Stimulated activated naive CD8-positive, alpha-beta T cell treated with anti-CD3 and anti-CD28 coated beads, Interleukin-15, Interleukin-2, amounts not matched to agents 100 ng/mL and 50 ng/mL, for 24 hours (primary cell): ENCODE data around the gene RRP1.

Experiments
- H3K27ac Mint-ChIP-seq: one replicate; pipeline ENCODE4 v1.8.0; 2021; ENCODE audit warnings: mild to moderate bottlenecking, mixed read lengths
- H3K27me3 Mint-ChIP-seq: one replicate; pipeline ENCODE4 v1.8.0; 2021; ENCODE audit warnings: mixed read lengths
- H3K36me3 Mint-ChIP-seq: one replicate; pipeline ENCODE4 v1.8.0; 2021; ENCODE audit warnings: low read depth, mixed read lengths
- H3K4me1 Mint-ChIP-seq: one replicate; pipeline ENCODE4 v1.8.0; 2021; ENCODE audit warnings: low read depth, mixed read lengths
- H3K4me3 Mint-ChIP-seq: one replicate; pipeline ENCODE4 v1.8.0; 2021; ENCODE audit warnings: mild to moderate bottlenecking, mixed read lengths
- H3K9me3 Mint-ChIP-seq: one replicate; pipeline ENCODE4 v1.8.0; 2021; ENCODE audit warnings: mixed read lengths

Gene RRP1, protein sequence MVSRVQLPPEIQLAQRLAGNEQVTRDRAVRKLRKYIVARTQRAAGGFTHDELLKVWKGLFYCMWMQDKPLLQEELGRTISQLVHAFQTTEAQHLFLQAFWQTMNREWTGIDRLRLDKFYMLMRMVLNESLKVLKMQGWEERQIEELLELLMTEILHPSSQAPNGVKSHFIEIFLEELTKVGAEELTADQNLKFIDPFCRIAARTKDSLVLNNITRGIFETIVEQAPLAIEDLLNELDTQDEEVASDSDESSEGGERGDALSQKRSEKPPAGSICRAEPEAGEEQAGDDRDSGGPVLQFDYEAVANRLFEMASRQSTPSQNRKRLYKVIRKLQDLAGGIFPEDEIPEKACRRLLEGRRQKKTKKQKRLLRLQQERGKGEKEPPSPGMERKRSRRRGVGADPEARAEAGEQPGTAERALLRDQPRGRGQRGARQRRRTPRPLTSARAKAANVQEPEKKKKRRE

DNA sequence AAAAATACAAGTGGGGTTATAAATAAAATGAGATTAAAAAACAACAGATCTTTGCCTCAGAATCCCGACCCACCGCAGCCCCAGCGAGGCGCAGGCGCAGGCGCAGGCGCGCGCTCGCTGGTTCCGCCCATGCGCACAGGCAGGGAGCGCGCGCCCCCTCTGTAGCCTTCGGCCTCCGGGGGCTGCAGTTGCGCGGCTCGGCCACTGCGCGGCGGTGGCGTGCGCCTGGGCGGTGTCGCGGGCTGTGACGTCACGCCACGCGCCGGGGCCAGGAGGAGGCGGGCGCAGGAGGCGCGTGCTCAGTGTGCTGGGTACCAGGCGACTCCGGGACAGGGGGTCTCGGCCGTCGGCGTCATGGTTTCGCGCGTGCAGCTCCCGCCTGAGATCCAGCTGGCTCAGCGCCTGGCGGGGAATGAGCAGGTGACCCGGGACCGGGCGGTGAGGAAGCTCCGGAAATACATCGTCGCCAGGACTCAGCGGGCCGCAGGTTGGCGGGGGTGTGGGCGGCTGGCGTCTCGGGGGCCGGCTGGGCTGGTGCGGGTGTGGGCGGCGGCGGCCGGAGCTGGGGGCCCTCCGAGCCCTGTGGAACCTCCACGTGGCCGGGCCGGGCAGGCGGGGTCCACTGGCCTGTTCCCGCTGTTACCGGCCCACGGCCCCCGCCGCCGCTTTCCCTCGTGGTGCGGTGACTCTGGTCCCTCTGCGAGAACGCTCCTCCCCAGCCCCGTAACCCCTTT is at the start of gene RRP1:
Gene RRP1 (plus strand): TSS at position 302 of the 734 bp plus-strand sequence. CDS start 53 bp downstream, at position 355.
- Mint-ChIP-seq H3K4me1 (peaks cover 29% of the 10 kb centered on the region), H3K36me3 (peaks cover 38% of the 10 kb centered on the region), H3K27ac (peak within 1 kb of the TSS; percentile 98), H3K9me3 (no peaks in the 10 kb centered on the region), H3K4me3 (peak within 1 kb of the TSS; percentile 99), H3K27me3 (no peaks in the 10 kb centered on the region)

DNA sequence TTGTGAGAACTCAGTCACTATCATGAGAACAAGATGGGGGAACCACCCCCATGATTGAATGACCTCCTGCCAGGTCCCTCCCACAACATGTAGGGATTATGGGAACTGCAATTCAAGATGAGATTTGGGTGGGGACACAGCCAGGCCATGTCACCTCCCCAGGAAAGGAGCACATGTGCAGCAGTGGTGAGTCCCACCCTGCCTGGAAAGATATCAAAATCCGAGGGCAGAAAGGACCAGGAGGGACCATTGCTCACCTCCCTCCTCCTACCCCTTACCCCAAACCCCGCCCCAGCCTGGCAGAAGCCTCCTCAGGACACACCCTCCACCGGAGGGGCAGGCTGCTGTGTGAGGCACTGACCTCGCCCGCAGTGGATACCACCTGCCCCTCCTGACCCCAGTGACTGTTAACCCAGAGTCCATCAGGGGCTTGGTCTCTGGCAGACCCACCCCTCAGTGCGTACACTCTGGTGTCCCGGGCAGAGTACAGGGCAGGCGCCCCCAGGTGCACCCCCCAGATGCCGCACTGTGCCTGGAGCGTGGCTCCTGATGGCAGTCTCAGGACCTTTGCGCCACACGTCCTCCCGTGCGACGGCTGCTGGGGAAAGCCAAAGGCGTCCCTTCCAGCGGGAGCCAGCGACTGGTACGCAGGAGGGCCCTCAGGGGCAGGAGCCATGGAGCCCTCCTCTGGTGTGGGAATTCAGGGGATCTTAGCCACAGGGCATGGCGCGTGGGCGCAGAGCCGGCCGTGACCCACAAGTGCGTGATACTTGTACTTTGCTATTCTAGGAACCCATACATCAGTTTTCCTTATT is 49.5 kb upstream of the RRP1 start:
- peaks cover 4% of the 10 kb centered on the region for H3K4me1 Mint-ChIP-seq
- H3K27ac Mint-ChIP-seq, result no peak overlapping the region
- no peaks in the 10 kb centered on the region for H3K9me3 Mint-ChIP-seq
- peaks cover 16% of the 10 kb centered on the region for H3K36me3 Mint-ChIP-seq
- H3K27me3 Mint-ChIP-seq, result no peaks in the 10 kb centered on the region
- H3K4me3 Mint-ChIP-seq, result no peak overlapping the region

DNA sequence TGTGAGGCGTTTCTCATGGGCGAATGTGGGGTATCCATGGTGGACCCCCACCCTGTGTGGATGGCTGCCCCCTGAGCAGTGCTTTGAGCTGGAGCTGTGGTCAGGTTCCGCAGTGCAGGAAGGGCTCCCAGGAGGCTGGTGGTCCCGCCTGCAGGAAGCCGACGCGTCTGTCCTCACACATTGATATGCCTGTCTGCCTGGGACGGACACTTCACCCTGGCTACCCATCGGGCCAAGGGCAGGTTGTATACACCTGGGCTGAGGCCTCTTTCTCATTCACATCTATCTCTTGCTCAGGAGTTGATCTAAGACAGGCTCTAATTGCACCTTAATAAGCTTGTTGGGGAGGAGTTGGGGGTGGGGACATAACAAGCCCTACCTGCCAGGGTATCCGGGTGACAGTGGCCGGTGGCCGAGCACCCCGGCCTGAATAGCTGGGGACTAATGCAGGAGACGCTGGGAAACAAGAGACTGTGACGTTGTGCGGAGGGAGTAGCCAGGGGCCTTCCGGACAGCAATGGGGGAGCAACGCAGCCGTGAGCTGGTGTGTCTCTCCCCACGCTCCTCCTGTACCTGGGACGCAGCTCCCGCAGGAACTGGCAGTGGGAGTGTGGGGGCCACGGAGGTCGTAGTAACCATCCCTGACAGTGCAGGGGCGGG is 48.8 kb upstream of the RRP1 start:
- peaks cover 22% of the 10 kb centered on the region for H3K36me3 Mint-ChIP-seq
- H3K27me3 Mint-ChIP-seq, result no peaks in the 10 kb centered on the region
- no peaks in the 10 kb centered on the region for H3K9me3 Mint-ChIP-seq
- no peak overlapping the region for H3K27ac Mint-ChIP-seq
- H3K4me1 Mint-ChIP-seq, result no peaks in the 10 kb centered on the region
- H3K4me3 Mint-ChIP-seq, result no peak overlapping the region

DNA sequence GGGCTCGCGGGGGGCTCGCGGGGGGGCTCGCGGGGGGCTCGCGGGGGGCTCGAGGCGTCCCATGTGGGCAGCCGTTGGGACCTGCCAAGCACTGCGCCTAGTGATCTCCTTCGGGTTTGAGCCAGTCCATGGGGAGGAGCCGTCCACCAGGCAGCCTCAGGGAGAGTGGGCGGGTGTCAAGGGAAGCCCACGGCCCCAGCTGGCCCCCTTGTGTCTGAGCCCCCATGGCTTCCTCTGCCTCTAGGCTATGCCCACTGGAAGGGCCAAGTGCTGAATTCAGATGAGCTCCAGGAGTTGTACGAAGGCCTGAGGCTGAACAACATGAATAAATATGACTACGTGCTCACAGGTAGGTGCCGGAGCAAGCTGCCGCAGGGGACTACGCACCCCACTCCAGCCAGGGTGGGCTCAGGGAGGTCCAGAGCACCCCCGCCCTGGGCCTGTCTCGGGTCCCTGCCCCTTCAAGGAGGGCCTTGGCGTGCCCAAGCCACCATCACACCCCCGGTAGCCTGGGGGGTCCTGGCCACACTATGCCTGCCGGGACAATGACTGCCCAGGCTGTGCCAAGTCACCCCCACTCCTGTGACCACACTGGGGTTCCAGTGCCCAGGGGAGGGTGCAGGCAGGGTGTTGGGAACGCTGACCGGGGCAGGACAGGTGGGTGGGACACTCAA is 47.8 kb upstream of the RRP1 start:
- Mint-ChIP-seq H3K4me1 (no peaks in the 10 kb centered on the region), H3K9me3 (no peaks in the 10 kb centered on the region), H3K27me3 (no peaks in the 10 kb centered on the region), H3K4me3 (no peak overlapping the region), H3K36me3 (peaks cover 25% of the 10 kb centered on the region), H3K27ac (no peak overlapping the region)

DNA sequence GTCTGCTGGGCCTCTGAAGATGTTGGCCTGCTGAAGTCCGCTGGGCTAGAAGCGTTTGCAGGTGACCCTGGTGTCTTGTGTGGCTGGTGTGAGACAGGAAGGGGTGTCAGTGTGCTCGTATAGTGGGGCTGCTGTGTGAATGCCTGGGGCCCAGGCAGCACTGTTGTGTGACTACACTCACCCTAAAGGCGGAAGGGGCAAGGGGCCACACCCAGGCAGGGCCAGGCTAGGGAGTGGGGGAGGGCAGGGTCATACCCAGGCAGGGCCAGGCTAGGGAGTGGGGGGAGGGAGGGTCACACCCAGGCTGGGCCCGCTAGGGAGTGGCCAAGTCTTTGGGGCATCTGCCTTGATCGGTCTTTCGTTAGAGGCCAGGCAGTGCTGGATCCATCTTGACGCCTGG is 45.4 kb upstream of the RRP1 start:
- no peaks in the 10 kb centered on the region for H3K27me3 Mint-ChIP-seq
- H3K4me1 Mint-ChIP-seq, result no peaks in the 10 kb centered on the region
- no peaks in the 10 kb centered on the region for H3K9me3 Mint-ChIP-seq
- H3K36me3 Mint-ChIP-seq, result peaks cover 35% of the 10 kb centered on the region
- H3K27ac Mint-ChIP-seq, result no peak overlapping the region
- no peak overlapping the region for H3K4me3 Mint-ChIP-seq

DNA sequence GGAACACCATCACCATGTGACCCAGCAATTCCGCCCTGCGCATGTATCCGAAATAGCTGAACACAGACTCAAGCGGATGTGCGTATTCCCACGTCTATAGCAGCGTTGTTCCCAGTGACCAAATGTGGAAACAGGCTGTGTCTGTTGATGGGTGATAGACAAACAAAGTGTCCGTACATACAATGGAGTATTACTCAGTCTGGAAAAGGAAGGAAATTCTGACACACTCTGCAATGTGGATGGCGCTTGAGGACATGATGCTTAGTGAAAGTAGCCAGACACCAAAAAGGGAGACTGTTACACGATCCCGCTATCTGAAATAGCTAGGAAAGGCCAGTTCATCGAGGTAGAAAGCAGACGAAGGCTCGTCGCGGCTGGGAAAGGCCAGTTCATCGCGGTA is 44.7 kb upstream of the RRP1 start:
- Mint-ChIP-seq H3K9me3 (no peaks in the 10 kb centered on the region), H3K27me3 (no peaks in the 10 kb centered on the region), H3K4me1 (no peaks in the 10 kb centered on the region), H3K27ac (no peak overlapping the region), H3K4me3 (no peak overlapping the region), H3K36me3 (peaks cover 30% of the 10 kb centered on the region)

DNA sequence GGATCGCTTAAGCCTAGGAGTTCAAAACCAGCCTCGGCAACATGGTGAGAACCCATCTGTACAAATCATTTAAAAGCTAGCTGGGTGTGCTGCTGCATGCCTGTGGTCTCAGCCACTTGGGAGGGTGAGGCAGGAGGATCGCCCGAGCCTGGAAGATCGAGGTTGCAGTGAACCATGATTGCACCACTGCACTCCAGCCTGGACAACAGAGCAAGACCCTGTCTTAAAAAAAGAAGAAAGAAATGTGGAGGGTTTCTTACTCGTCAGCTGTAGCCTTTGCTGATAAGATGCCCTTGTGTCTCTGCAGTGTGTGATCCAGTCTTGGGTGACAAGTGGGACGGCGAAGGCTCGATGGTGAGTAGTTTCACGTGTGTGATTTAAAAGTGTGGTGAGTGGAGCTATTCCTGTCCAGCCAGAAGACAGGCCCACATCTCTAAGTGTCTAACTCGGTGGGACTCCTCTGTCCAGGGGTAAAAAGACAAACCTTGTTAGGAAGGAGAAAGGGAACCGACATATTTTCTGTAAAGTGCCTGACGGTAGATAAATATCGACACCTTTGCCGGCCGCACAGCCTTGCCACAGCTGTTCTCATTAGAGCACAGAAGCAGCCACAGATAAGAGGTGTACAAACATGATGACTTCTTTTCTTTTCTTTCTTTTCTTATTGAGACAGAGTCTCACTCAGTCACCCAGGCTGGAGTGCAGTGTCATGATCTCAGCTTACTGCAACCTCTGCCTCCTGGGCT is 43.4 kb upstream of the RRP1 start:
- Mint-ChIP-seq H3K4me3 (no peak overlapping the region), H3K27me3 (no peaks in the 10 kb centered on the region), H3K36me3 (peaks cover 36% of the 10 kb centered on the region), H3K9me3 (no peaks in the 10 kb centered on the region), H3K27ac (peak overlapping the region; percentile 4), H3K4me1 (no peaks in the 10 kb centered on the region)

DNA sequence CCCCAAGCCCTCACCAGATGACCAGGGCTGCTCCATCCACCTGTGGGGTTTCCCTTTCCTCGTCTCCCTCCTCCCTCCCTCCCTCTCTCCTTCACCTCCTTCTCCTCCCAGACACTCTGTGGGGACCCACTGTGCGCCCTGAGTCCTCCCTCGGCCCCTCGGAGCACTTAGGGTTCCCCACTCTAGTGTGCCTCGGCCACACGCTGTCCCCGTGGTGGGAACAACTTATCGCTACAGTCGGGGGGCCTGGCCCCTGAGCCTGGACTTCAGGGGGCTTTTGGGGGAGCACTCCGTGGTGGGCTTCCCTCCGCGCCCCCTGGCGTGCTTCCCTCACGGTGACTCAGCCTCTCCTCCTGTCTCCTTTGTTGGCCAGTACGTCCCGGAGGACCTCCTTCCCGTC is 40.8 kb upstream of the RRP1 start:
- H3K27me3 Mint-ChIP-seq, result no peaks in the 10 kb centered on the region
- no peaks in the 10 kb centered on the region for H3K4me1 Mint-ChIP-seq
- H3K36me3 Mint-ChIP-seq, result peaks cover 37% of the 10 kb centered on the region
- no peaks in the 10 kb centered on the region for H3K9me3 Mint-ChIP-seq
- H3K4me3 Mint-ChIP-seq, result no peak overlapping the region
- no peak overlapping the region for H3K27ac Mint-ChIP-seq

DNA sequence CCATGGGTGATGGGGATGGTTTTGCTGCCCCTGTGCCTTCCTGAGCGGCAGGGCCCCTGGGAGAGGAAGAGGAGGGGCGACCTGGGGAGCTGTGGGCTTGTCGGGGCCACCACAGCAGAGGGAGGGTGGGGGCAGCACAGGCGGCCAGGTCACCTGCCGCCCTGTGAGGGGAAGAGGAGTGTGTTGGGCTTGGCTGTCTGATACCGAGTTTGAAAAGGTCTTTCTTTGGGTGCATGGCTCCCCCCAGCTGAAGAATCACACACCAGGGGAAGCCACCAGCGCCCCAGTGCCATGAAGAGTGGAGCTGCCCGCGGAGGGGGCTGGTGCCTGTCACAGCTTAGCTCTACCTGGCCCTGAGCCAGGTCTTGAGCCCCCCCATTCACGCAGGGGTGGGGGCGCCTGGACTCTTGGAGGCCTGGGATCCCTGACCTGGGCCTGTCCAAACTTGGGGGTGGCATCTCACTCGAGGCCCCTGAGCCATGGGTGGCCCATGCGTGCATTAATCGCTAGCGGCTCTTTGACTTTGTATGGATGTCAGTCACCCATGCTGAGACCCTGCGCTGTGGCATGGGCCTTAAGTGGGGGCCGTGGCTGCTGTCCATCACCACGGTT is 39.6 kb upstream of the RRP1 start:
- H3K36me3 Mint-ChIP-seq, result peaks cover 43% of the 10 kb centered on the region
- no peaks in the 10 kb centered on the region for H3K27me3 Mint-ChIP-seq
- no peaks in the 10 kb centered on the region for H3K4me1 Mint-ChIP-seq
- H3K9me3 Mint-ChIP-seq, result no peaks in the 10 kb centered on the region
- H3K27ac Mint-ChIP-seq, result no peak overlapping the region
- H3K4me3 Mint-ChIP-seq, result no peak overlapping the region

DNA sequence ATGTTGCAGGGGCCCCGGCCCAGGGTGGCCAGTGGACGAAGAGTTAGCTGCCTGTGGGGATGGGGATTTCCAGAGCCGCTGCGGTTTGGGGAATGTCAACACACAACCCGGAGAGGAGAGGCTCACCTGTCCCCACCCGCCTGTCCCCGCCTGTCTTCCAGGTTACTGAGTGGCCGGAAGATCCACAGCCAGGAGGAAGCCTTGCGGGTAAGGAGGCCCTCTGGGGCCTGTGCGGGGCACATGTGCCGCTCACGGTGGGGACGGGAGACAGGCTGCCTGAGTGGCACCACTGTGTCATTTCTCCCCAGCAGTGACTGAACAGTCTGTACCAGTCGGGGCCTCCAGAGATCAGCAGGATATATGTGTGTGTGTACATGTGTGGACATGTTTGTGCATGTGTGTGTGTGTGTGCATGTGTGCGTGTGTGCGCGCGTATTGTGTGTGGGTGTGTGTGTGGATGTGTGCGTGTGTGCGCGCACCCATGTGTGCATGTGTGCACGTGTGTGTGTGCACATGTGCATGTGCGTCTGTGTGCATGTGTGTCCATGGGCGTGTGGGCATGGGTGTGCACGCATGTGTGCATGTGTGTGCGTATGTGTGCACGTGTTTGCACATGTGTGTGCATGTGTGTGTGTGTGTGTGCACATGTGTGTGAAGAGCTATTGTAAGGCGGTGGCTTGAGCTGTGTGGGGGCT is 38.9 kb upstream of the RRP1 start:
- Mint-ChIP-seq H3K36me3 (peaks cover 39% of the 10 kb centered on the region), H3K9me3 (no peaks in the 10 kb centered on the region), H3K27ac (peak overlapping the region; percentile 68), H3K27me3 (no peaks in the 10 kb centered on the region), H3K4me3 (no peak overlapping the region), H3K4me1 (no peaks in the 10 kb centered on the region)

DNA sequence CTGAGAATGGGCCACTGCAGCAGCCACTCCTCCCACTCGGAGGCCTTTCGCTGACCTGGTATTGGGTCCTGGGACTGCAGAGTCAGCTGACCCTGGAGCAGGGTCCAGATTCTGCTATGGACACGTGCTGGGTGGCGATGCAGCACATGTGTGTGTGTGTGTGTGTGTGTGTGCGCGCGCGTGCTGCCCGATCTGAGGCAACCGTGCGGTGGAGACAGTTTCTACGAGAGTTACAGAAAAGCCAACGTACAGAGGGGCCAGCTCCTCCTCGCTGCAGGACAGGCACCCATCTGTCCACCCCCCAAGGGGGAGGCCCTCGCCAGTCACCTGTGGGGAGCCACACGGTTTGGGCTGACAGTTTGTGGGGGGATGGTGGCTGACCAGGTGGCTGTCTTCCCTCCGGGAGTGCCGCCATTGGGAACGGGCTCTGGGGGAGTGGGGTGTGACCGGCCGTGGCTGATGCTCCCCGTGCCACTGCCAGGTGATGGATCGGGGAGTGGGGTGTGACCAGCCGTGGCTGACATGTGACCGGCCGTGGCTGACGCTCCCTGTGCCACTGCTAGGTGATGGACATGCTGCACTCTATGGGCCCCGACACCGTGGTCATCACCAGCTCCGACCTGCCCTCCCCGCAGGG is 37.3 kb upstream of the RRP1 start:
- Mint-ChIP-seq H3K9me3 (no peaks in the 10 kb centered on the region), H3K27me3 (no peaks in the 10 kb centered on the region), H3K36me3 (peaks cover 37% of the 10 kb centered on the region), H3K4me1 (no peaks in the 10 kb centered on the region), H3K4me3 (no peak overlapping the region), H3K27ac (no peak overlapping the region)

DNA sequence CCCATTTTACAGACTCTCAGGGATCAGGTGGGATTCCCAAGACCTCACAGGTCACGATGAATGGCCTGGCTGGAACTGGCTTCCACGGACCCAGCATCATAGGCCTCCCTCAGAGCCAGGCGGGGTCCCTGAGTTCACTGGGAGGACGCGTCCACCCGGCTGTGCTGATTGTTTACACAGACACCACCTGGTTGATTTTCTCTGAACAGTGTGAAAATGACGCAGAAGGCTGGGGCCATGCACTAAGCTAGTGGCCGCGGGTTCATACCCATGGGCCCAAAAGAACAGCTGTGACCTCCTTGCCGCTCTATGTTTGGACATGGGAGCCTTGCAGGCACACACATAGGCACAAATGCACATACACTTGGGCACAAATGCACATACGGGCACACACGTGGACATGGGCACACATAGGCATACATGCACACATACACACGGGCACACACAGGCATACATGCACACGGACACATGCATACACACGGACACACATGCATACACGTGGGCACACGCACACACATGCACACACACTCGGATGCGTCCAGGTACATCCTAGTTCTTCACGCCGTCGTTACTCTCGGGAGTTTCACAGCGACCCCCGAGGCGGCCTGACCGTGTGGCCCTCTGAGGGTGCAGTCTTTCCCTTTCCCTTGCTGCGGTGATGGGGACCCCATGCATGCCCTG is 36.5 kb upstream of the RRP1 start:
- Mint-ChIP-seq H3K9me3 (no peaks in the 10 kb centered on the region), H3K27ac (no peak overlapping the region), H3K4me1 (no peaks in the 10 kb centered on the region), H3K4me3 (no peak overlapping the region), H3K36me3 (peaks cover 29% of the 10 kb centered on the region), H3K27me3 (no peaks in the 10 kb centered on the region)
